Upper lobe of left lung (tissue), 6 donors: Measurements from ENCODE around the gene AOC3. TPM values are rescaled to one million over a fixed set of nuclear protein-coding genes. Genes with fewer than 3 reads are reported as not detected.

Experiments
- ATAC-seq, 2 donors: fragments of 200-7000 bp; cut with Tn5 transposase; one replicate each; pipeline ENCODE4 v1.9.1; 2022; ENCODE audit warnings: mild to moderate bottlenecking in 2 of 2, moderate library complexity in 2 of 2; ENCODE audit not compliant: low FRiP score in 2 of 2
- DNase-seq, 2 donors: peaks; one replicate each; pipeline ENCODE4 v3.0.0-alpha.2; 2019 to 2020
- H3K27ac ChIP-seq, 4 donors: fragments of 200-600 bp; sonication (generic); one replicate each; pipeline ENCODE4 v1.5.1; 2016 to 2019
- H3K27me3 ChIP-seq, 4 donors: fragments of 200-600 bp; sonication (generic); one replicate each; pipeline ENCODE4 v1.5.1; 2017 to 2019
- H3K36me3 ChIP-seq, 4 donors: fragments of 200-600 bp; sonication (generic); one replicate each; pipeline ENCODE4 v1.5.1; 2016 to 2019
- H3K4me1 ChIP-seq, 4 donors: fragments of 200-600 bp; sonication (generic); one replicate each; pipeline ENCODE4 v1.5.1; 2018 to 2019
- H3K4me3 ChIP-seq, 4 donors: fragments of 200-600 bp; sonication (generic); one replicate each; pipeline ENCODE4 v1.5.1; 2017 to 2019; ENCODE audit warnings: mild to moderate bottlenecking in 2 of 4, moderate library complexity in 1 of 4
- H3K9me3 ChIP-seq, 4 donors: fragments of 200-600 bp; sonication (generic); one replicate each; pipeline ENCODE4 v1.5.1; 2018 to 2019
- CTCF ChIP-seq, 6 experiments: fragments of 450-650 bp in 4 of 6; fragments of 200-600 bp in 2 of 6; sonication (generic) in 2 of 6; IDR thresholded peaks; one replicate each; pipeline ENCODE4 v1.5.1; 2016 to 2019; ENCODE audit warnings: antibody characterized with exemption in 6 of 6
- EP300 ChIP-seq, 4 donors: sonication (generic); formaldehyde crosslinking; IDR thresholded peaks; one replicate each; pipeline ENCODE4 v1.5.1; 2017; ENCODE audit warnings: antibody characterized with exemption in 4 of 4, control low read depth in 2 of 4
- POLR2A ChIP-seq, 4 donors: fragments of 450-650 bp; IDR thresholded peaks; one replicate each; pipeline ENCODE4 v1.5.1; 2016 to 2017; ENCODE audit warnings: antibody characterized with exemption in 4 of 4, mild to moderate bottlenecking in 2 of 4
- POLR2AphosphoS5 ChIP-seq, 2 donors: sonication (generic); formaldehyde crosslinking; IDR thresholded peaks; one replicate each; pipeline ENCODE4 v1.5.1; 2017; ENCODE audit warnings: antibody characterized with exemption in 2 of 2
- WGBS, 2 donors: methylation state at CpG; one replicate each; pipeline ENCODE4 v1.1.5; 2017 to 2018; 5-methylcytosine and 5-hydroxymethylcytosine counted together
- total RNA-seq, 6 donors: library from RNA; depleted of rRNA in 4 of 6; stranded (reverse); fragments of >200 nt in 4 of 6; gene quantifications; one replicate each; pipeline versions ENCODE4 v1.1.0 to v1.2.1, GENCODE V29; 2016 to 2021
- donor health status: DM: no; HTN: no; CAD: no; lungs with moderate emphysema.
- donor health status: DM: no; HTN: yes; CAD: no; lungs with severe emphysema.

Gene AOC3
- total RNA-seq, 6 donors from 2014 or later, result 76.9 to 210 (median 111) TPM

GRCh38 chr17:42832934-42833766, 17.8 kb upstream of the AOC3 start, which contains the start of gene PSME3:
Gene PSME3, plus strand, starts transcription at chr17:42833397. Its CDS starts 235 bp downstream, at chr17:42833632.
- no peaks in the 10 kb centered on the region for H3K27me3 ChIP-seq
- peaks cover 12 to 34% (median 25%) of the 10 kb centered on the region in 4 donors for H3K36me3 ChIP-seq
- TF ChIP-seq CTCF (IDR thresholded peaks at IDR 0.05) (peak in 3 of 6 experiments; percentile 6 to 44 (median 19)), POLR2AphosphoS5 (IDR thresholded peaks at IDR 0.05) (peak; percentile 98 to 99), POLR2A (IDR thresholded peaks at IDR 0.05) (peak; percentile 38 to 97 (median 89)), EP300 (IDR thresholded peaks at IDR 0.05) (peak in 1 of 4 donors; percentile 35)
- H3K4me3 ChIP-seq, result peak within 1 kb of the TSS; percentile 79 to 98 (median 94)
- peaks cover 19 to 34% (median 23%) of the 10 kb centered on the region in 4 donors for H3K4me1 ChIP-seq
- no peaks in the 10 kb centered on the region for H3K9me3 ChIP-seq
- ATAC-seq, result peak; percentile 94 to 97
- peak; percentile 92 to 97 for DNase-seq
- peak within 1 kb of the TSS; percentile 89 to 95 (median 92) for H3K27ac ChIP-seq
- WGBS, 2 donors, result 0% methylated on average over 42 to 45 of the region's 71 CpGs

GRCh38 chr17:42833767-42834422, 17.1 kb upstream of the AOC3 start:
- H3K4me3 ChIP-seq, result peak overlapping the region; percentile 79 to 98 (median 94)
- peak overlapping the region; percentile 89 to 95 (median 92) for H3K27ac ChIP-seq
- DNase-seq (no peak), ATAC-seq (peak in 1 of 2 donors; percentile 23)
- 6 to 31% methylated on average over 3 to 18 of the region's 18 CpGs for WGBS, 2 donors
- no peak for TF ChIP-seq CTCF (IDR thresholded peaks at IDR 0.05)
- H3K27me3 ChIP-seq, result no peaks in the 10 kb centered on the region
- H3K9me3 ChIP-seq, result no peaks in the 10 kb centered on the region
- peaks cover 19 to 34% (median 23%) of the 10 kb centered on the region in 4 donors for H3K4me1 ChIP-seq
- H3K36me3 ChIP-seq, result peaks cover 20 to 41% (median 33%) of the 10 kb centered on the region in 4 donors

GRCh38 chr17:42835732-42836131, 15.3 kb upstream of the AOC3 start:
- Histone ChIP-seq H3K9me3 (no peaks in the 10 kb centered on the region), H3K27me3 (no peaks in the 10 kb centered on the region), H3K4me3 (no peak overlapping the region), H3K4me1 (peaks cover 19 to 34% (median 23%) of the 10 kb centered on the region in 4 donors), H3K27ac (no peak overlapping the region), H3K36me3 (peaks cover 36 to 60% (median 51%) of the 10 kb centered on the region in 4 donors)
- ATAC-seq (no peak), DNase-seq (no peak)
- whole genome bisulfite sequencing, 2 donors, result 92 to 94% methylated on average over 6 of the region's 6 CpGs
- TF ChIP-seq EP300 (IDR thresholded peaks at IDR 0.05) (no peak), POLR2A (IDR thresholded peaks at IDR 0.05) (no peak), CTCF (IDR thresholded peaks at IDR 0.05) (no peak), POLR2AphosphoS5 (IDR thresholded peaks at IDR 0.05) (no peak)

GRCh38 chr17:42841975-42842685, 8.9 kb upstream of the AOC3 start:
- no peaks in the 10 kb centered on the region for H3K27me3 ChIP-seq
- ATAC-seq (no peak), DNase-seq (no peak)
- TF ChIP-seq EP300 (IDR thresholded peaks at IDR 0.05) (no peak), POLR2AphosphoS5 (IDR thresholded peaks at IDR 0.05) (no peak), CTCF (IDR thresholded peaks at IDR 0.05) (no peak), POLR2A (IDR thresholded peaks at IDR 0.05) (no peak)
- no peak overlapping the region for H3K27ac ChIP-seq
- H3K9me3 ChIP-seq, result no peaks in the 10 kb centered on the region
- 77 to 82% methylated on average over 11 of the region's 11 CpGs for WGBS, 2 donors
- H3K4me1 ChIP-seq, result peaks cover 28 to 40% (median 32%) of the 10 kb centered on the region in 4 donors
- H3K36me3 ChIP-seq, result peaks cover 38 to 89% (median 78%) of the 10 kb centered on the region in 4 donors
- H3K4me3 ChIP-seq, result no peak overlapping the region
